Measurements from ENCODE around the gene LRRC1.

LRRC1 gene

DNA sequence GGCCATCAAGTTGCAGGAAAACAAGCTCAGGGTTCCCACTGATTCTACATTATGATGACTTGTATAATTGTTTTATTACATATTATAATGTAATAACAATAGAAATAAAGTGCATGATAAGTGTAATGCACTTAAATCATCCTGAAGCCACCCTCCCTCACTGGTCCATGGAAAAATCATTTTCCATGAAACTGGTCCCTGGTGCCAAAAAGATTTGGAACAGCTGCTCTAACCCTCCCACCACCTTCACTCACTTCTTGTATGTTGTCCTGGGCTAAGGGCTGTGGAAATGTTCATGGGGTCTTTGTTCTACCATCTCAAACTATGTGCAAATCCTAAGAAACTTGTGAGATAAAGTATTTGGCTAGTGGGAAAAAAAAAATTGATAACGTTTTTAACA lies 133.8 kb downstream of the LRRC1 start:
- Histone ChIP-seq H3K9me3 (ENCODE audit: low read depth, low read length) (no peaks in the 10 kb centered on the region), H3K27ac (no peak overlapping the region), H3K36me3 (ENCODE audit: insufficient read depth, low read length) (no peaks in the 10 kb centered on the region), H3K4me3 (no peak overlapping the region), H3K9ac (ENCODE audit: insufficient read length) (no peak overlapping the region)
- TF ChIP-seq EZH2 (IDR thresholded peaks at IDR 0.05) = no peak
- no peak for TF ChIP-seq POLR2AphosphoS5 (IDR thresholded peaks at IDR 0.05; ENCODE audit: borderline replicate concordance, low read depth, low read length)
- TF ChIP-seq FOXP2 (optimal IDR thresholded peaks at IDR 0.05; ENCODE audit: control extremely low read depth, extremely low read length, insufficient read depth) = no peak
- no peak for DNase-seq (ENCODE audit: low read depth, low spot score)

- no peak for TF ChIP-seq POLR2AphosphoS5 (IDR thresholded peaks at IDR 0.05; ENCODE audit: borderline replicate concordance, low read depth, low read length)
- TF ChIP-seq FOXP2 (optimal IDR thresholded peaks at IDR 0.05; ENCODE audit: control extremely low read depth, extremely low read length, insufficient read depth) = no peak
- no peak for TF ChIP-seq EZH2 (IDR thresholded peaks at IDR 0.05)
- no peak overlapping the region for H3K27ac ChIP-seq
- H3K9ac ChIP-seq (ENCODE audit: insufficient read length) = no peak overlapping the region
- no peak for DNase-seq (ENCODE audit: low read depth, low spot score)
- H3K4me3 ChIP-seq = no peak overlapping the region
- H3K36me3 ChIP-seq (ENCODE audit: insufficient read depth, low read length) = no peaks in the 10 kb centered on the region
- no peaks in the 10 kb centered on the region for H3K9me3 ChIP-seq (ENCODE audit: low read depth, low read length)
Observed at GRCh38 chr6:53929041-53929820, 134.4 kb downstream of the LRRC1 start.

DNA sequence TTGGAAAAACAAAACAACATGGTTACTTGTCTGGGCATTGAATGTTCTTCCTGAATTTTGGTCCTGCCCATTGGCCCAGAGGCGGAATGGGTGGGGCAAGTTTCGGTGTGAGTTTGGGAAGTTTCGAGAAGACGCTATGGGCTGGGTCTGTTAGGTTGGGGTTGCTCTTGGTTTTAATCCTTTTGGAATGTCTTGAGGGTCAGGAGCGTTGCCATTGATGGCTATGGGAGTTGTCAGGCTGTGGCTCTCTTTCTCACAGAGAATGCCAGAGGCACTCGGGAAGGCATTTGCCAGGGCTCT lies 135.0 kb downstream of the LRRC1 start:
- no peak overlapping the region for H3K4me3 ChIP-seq
- DNase-seq (ENCODE audit: low read depth, low spot score) = no peak
- H3K36me3 ChIP-seq (ENCODE audit: insufficient read depth, low read length) = no peaks in the 10 kb centered on the region
- H3K27ac ChIP-seq = no peak overlapping the region
- no peak overlapping the region for H3K9ac ChIP-seq (ENCODE audit: insufficient read length)
- TF ChIP-seq EZH2 (IDR thresholded peaks at IDR 0.05) (no peak), POLR2AphosphoS5 (IDR thresholded peaks at IDR 0.05; ENCODE audit: borderline replicate concordance, low read depth, low read length) (no peak), FOXP2 (optimal IDR thresholded peaks at IDR 0.05; ENCODE audit: control extremely low read depth, extremely low read length, insufficient read depth) (no peak)
- no peaks in the 10 kb centered on the region for H3K9me3 ChIP-seq (ENCODE audit: low read depth, low read length)

DNA sequence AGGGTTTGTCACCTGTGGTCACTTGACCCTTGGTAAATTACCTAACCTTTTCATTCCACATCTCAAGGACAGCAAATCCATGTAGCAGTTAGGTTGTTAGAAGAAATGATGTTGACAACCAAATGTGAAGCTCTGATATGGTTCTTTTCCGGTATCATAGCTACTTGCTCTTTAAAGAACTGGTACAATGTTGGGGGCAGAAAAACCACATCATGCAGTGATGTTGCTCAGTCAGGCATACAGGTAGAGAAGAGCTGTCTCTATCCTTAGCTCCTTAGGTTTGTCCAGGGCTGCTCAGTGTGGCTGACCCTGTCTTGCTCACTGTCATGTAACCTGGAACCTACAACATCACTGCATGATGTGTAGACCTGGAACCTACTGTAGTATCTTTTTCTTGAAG lies 135.5 kb downstream of the LRRC1 start:
- Histone ChIP-seq H3K9ac (ENCODE audit: insufficient read length) (no peak overlapping the region), H3K4me3 (no peak overlapping the region), H3K27ac (no peak overlapping the region), H3K36me3 (ENCODE audit: insufficient read depth, low read length) (no peaks in the 10 kb centered on the region), H3K9me3 (ENCODE audit: low read depth, low read length) (no peaks in the 10 kb centered on the region)
- DNase-seq (ENCODE audit: low read depth, low spot score) = no peak
- no peak for TF ChIP-seq FOXP2 (optimal IDR thresholded peaks at IDR 0.05; ENCODE audit: control extremely low read depth, extremely low read length, insufficient read depth)
- no peak for TF ChIP-seq EZH2 (IDR thresholded peaks at IDR 0.05)
- TF ChIP-seq POLR2AphosphoS5 (IDR thresholded peaks at IDR 0.05; ENCODE audit: borderline replicate concordance, low read depth, low read length) = no peak

GRCh38 chr6:53931086-53931485 lies 136.3 kb downstream of the LRRC1 start:
- Histone ChIP-seq H3K36me3 (ENCODE audit: insufficient read depth, low read length) (no peaks in the 10 kb centered on the region), H3K4me3 (no peak overlapping the region), H3K9ac (ENCODE audit: insufficient read length) (no peak overlapping the region), H3K9me3 (ENCODE audit: low read depth, low read length) (no peaks in the 10 kb centered on the region), H3K27ac (no peak overlapping the region)
- DNase-seq (ENCODE audit: low read depth, low spot score) = no peak
- TF ChIP-seq EZH2 (IDR thresholded peaks at IDR 0.05) = no peak
- TF ChIP-seq FOXP2 (optimal IDR thresholded peaks at IDR 0.05; ENCODE audit: control extremely low read depth, extremely low read length, insufficient read depth) = no peak
- no peak for TF ChIP-seq POLR2AphosphoS5 (IDR thresholded peaks at IDR 0.05; ENCODE audit: borderline replicate concordance, low read depth, low read length)

GRCh38 chr6:53932516-53932915 lies 137.7 kb downstream of the LRRC1 start:
- TF ChIP-seq EZH2 (IDR thresholded peaks at IDR 0.05) (no peak), FOXP2 (optimal IDR thresholded peaks at IDR 0.05; ENCODE audit: control extremely low read depth, extremely low read length, insufficient read depth) (no peak), POLR2AphosphoS5 (IDR thresholded peaks at IDR 0.05; ENCODE audit: borderline replicate concordance, low read depth, low read length) (no peak)
- Histone ChIP-seq H3K36me3 (ENCODE audit: insufficient read depth, low read length) (no peaks in the 10 kb centered on the region), H3K27ac (no peak overlapping the region), H3K9ac (ENCODE audit: insufficient read length) (no peak overlapping the region), H3K4me3 (no peak overlapping the region), H3K9me3 (ENCODE audit: low read depth, low read length) (no peaks in the 10 kb centered on the region)
- no peak for DNase-seq (ENCODE audit: low read depth, low spot score)

GRCh38 chr6:53934023-53934422 lies 139.2 kb downstream of the LRRC1 start:
- H3K9me3 ChIP-seq (ENCODE audit: low read depth, low read length) = no peaks in the 10 kb centered on the region
- H3K4me3 ChIP-seq = no peak overlapping the region
- no peak overlapping the region for H3K9ac ChIP-seq (ENCODE audit: insufficient read length)
- no peak overlapping the region for H3K27ac ChIP-seq
- no peaks in the 10 kb centered on the region for H3K36me3 ChIP-seq (ENCODE audit: insufficient read depth, low read length)
- DNase-seq (ENCODE audit: low read depth, low spot score) = no peak
- TF ChIP-seq POLR2AphosphoS5 (IDR thresholded peaks at IDR 0.05; ENCODE audit: borderline replicate concordance, low read depth, low read length) = no peak
- no peak for TF ChIP-seq FOXP2 (optimal IDR thresholded peaks at IDR 0.05; ENCODE audit: control extremely low read depth, extremely low read length, insufficient read depth)
- TF ChIP-seq EZH2 (IDR thresholded peaks at IDR 0.05) = no peak

DNA sequence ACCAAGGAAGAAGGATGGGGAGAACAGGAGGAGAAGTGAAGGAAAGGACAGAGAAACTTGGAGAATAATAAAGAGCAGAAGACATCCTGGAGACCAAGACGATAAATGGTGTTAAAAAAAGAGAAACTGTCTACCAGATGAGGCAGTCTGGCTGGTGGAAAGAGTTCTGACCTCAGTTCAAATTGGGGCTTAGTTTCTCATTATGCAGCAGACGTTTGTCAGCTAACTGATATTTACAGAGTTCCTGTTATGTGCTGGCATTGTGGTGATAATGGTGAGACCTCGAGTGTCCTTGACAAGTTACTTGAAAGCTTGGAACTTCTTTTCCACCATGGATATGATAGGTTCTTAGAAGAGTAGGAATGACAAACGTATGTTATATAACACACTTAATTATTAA lies 142.7 kb downstream of the LRRC1 start:
- no peaks in the 10 kb centered on the region for H3K9me3 ChIP-seq (ENCODE audit: low read depth, low read length)
- H3K4me3 ChIP-seq = no peak overlapping the region
- no peak overlapping the region for H3K9ac ChIP-seq (ENCODE audit: insufficient read length)
- DNase-seq (ENCODE audit: low read depth, low spot score) = no peak
- TF ChIP-seq EZH2 (IDR thresholded peaks at IDR 0.05) = no peak
- TF ChIP-seq POLR2AphosphoS5 (IDR thresholded peaks at IDR 0.05; ENCODE audit: borderline replicate concordance, low read depth, low read length) = no peak
- TF ChIP-seq FOXP2 (optimal IDR thresholded peaks at IDR 0.05; ENCODE audit: control extremely low read depth, extremely low read length, insufficient read depth) = no peak
- H3K36me3 ChIP-seq (ENCODE audit: insufficient read depth, low read length) = no peaks in the 10 kb centered on the region
- H3K27ac ChIP-seq = no peak overlapping the region

- H3K36me3 ChIP-seq (ENCODE audit: insufficient read depth, low read length) = no peaks in the 10 kb centered on the region
- H3K9ac ChIP-seq (ENCODE audit: insufficient read length) = no peak overlapping the region
- no peaks in the 10 kb centered on the region for H3K9me3 ChIP-seq (ENCODE audit: low read depth, low read length)
- no peak overlapping the region for H3K27ac ChIP-seq
- TF ChIP-seq FOXP2 (optimal IDR thresholded peaks at IDR 0.05; ENCODE audit: control extremely low read depth, extremely low read length, insufficient read depth) (no peak), EZH2 (IDR thresholded peaks at IDR 0.05) (no peak), POLR2AphosphoS5 (IDR thresholded peaks at IDR 0.05; ENCODE audit: borderline replicate concordance, low read depth, low read length) (no peak)
- no peak for DNase-seq (ENCODE audit: low read depth, low spot score)
- H3K4me3 ChIP-seq = no peak overlapping the region
Observed at GRCh38 chr6:53938810-53939209, 144.0 kb downstream of the LRRC1 start.

Data from SK-N-MC (cell line).